Measurements from ENCODE around the gene CTSH. TPM values are rescaled to one million over a fixed set of nuclear protein-coding genes. Genes with fewer than 3 reads are reported as not detected.

Gene CTSH
- total and polyA plus RNA-seq, 2 of the 13 experiments (the other 11 are each of a cell fraction or from before 2014, with no cell fraction given), result 265 to 653 TPM

GRCh38 chr15:78921517-78921916 is 23.3 kb downstream of the CTSH start:
- ATAC-seq, result no peak

GRCh38 chr15:78917888-78918287 is 27.0 kb downstream of the CTSH start:
- no peak for FAIRE-seq
- Histone ChIP-seq H3K4me2 (ENCODE audit: low read depth, low read length) (no peak overlapping the region), H3K36me3 (replicated peaks in 1 of 2; ENCODE audit: control insufficient read depth in 1 of 2, insufficient read depth in 2 of 2, low read length in 2 of 2) (peaks cover 15 to 36% of the 10 kb centered on the region in 2 experiments; a peak in 4 of 5 replicates), H3K79me2 (ENCODE audit: insufficient read depth, low read length) (no peaks in the 10 kb centered on the region), H4K20me1 (ENCODE audit: insufficient read depth, low read length) (peaks cover 4% of the 10 kb centered on the region; the same call in 1 of the 2 replicates), H3K9ac (ENCODE audit: insufficient read depth, low read depth, low read length) (no peak overlapping the region), H3K27me3 (ENCODE audit: control insufficient read depth in 1 of 2, insufficient read depth in 2 of 2, low read length in 2 of 2) (no peaks in the 10 kb centered on the region), H3K27ac (ENCODE audit: extremely low read length, insufficient read depth, low read length) (no peak overlapping the region), H3K4me1 (ENCODE audit: insufficient read depth, low read length) (peaks cover 34% of the 10 kb centered on the region), H3K9me3 (ENCODE audit: low read length) (no peaks in the 10 kb centered on the region), H3K4me3 (replicated peaks in 1 of 3; ENCODE audit: insufficient read depth in 1 of 3, low read depth in 2 of 3, low read length in 3 of 3) (no peak overlapping the region), H2AFZ (ENCODE audit: low read length) (no peak overlapping the region)
- ATAC-seq, result no peak
- no TSS peak for BruUV-seq (replicated peaks)
- in situ Hi-C loops (cut with HindIII; ENCODE audit: extremely low pct_ligation_motif_present, low pct_unique_long_range_greater_than_20kb), result no loop called here
- POLR2A ChIA-PET, result interaction anchor here (0.7 kb wide), 1 partner anchor 86 kb away, joined by 4 read pairs; no protein-coding TSS in a partner anchor
- TF ChIP-seq ISX (CRISPR knock-in tag; conservative IDR thresholded peaks at IDR 0.05), result no peak
- no peak for TF ChIP-seq GZF1 (CRISPR knock-in tag; IDR thresholded peaks at IDR 0.05)
- no peak for TF ChIP-seq NR2C2 (CRISPR knock-in tag; IDR thresholded peaks at IDR 0.05; ENCODE audit: borderline replicate concordance)
- TF ChIP-seq SRF (IDR thresholded peaks at IDR 0.05; ENCODE audit: low read depth, low read length), result no peak
- no peak for TF ChIP-seq PHB2 (IDR thresholded peaks at IDR 0.05; ENCODE audit: partially characterized antibody)
- TF ChIP-seq DR1 (CRISPR knock-in tag; IDR thresholded peaks at IDR 0.05), result no peak
- no peak for TF ChIP-seq FOXP4 (CRISPR knock-in tag; IDR thresholded peaks at IDR 0.05)
- no peak for TF ChIP-seq TFAP4 (IDR thresholded peaks at IDR 0.05; ENCODE audit: borderline replicate concordance, low read depth)
- CTCF ChIA-PET (ENCODE audit: low intra/inter-chr PET ratio, low total read pairs), result no interaction called here
- DNase-seq (ENCODE audit: low spot score), result no peak
- 94% methylated on average over 4 of the region's 4 CpGs for WGBS (ENCODE audit: low lambda C conversion rate)
- intact Hi-C loops (cut with micrococcal nuclease; ENCODE audit: unreplicated experiment), result loop anchor here (5.0 kb wide), 1 partner anchor 89 kb away; no protein-coding TSS in a partner anchor

More at GRCh38 chr15:78921517-78921916, 23.3 kb downstream of the CTSH start:
- no peak overlapping the region for H3K27ac ChIP-seq (ENCODE audit: extremely low read length, insufficient read depth, low read length)
- in situ Hi-C loops (cut with HindIII; ENCODE audit: extremely low pct_ligation_motif_present, low pct_unique_long_range_greater_than_20kb) (no loop called here), intact Hi-C loops (cut with micrococcal nuclease; ENCODE audit: unreplicated experiment) (no loop called here)
- no peak overlapping the region for H3K4me3 ChIP-seq (replicated peaks in 1 of 3; ENCODE audit: insufficient read depth in 1 of 3, low read depth in 2 of 3, low read length in 3 of 3)
- CTCF ChIA-PET (ENCODE audit: low intra/inter-chr PET ratio, low total read pairs), result no interaction called here
- H3K4me1 ChIP-seq (ENCODE audit: insufficient read depth, low read length), result peaks cover 13% of the 10 kb centered on the region
- no peaks in the 10 kb centered on the region for H3K27me3 ChIP-seq (ENCODE audit: control insufficient read depth in 1 of 2, insufficient read depth in 2 of 2, low read length in 2 of 2)
- H3K36me3 ChIP-seq (replicated peaks in 1 of 2; ENCODE audit: control insufficient read depth in 1 of 2, insufficient read depth in 2 of 2, low read length in 2 of 2), result peaks cover 19 to 53% of the 10 kb centered on the region in 2 experiments; a peak in 4 of 5 replicates
- H3K79me2 ChIP-seq (ENCODE audit: insufficient read depth, low read length), result no peaks in the 10 kb centered on the region
- no TSS peak for BruUV-seq (replicated peaks)
- 96% methylated on average over 5 of the region's 6 CpGs for WGBS (ENCODE audit: low lambda C conversion rate)
- DNase-seq (ENCODE audit: low spot score) (no peak), FAIRE-seq (no peak)
- peaks cover 4% of the 10 kb centered on the region; the same call in 1 of the 2 replicates for H4K20me1 ChIP-seq (ENCODE audit: insufficient read depth, low read length)
- no peak overlapping the region for H2AFZ ChIP-seq (ENCODE audit: low read length)
- POLR2A ChIA-PET, result interaction anchor here (0.8 to 1.5 kb wide), 2 partner anchors 58 to 67 kb away, joined by 3 to 6 read pairs; no protein-coding TSS in a partner anchor
- no peak overlapping the region for H3K4me2 ChIP-seq (ENCODE audit: low read depth, low read length)
- no peak overlapping the region for H3K9ac ChIP-seq (ENCODE audit: insufficient read depth, low read depth, low read length)
- TF ChIP-seq POLR2A (IDR thresholded peaks at IDR 0.05; ENCODE audit: insufficient read depth in 1 of 2, low read depth in 2 of 2, low read length in 2 of 2) (peak in 1 of 2 experiments; percentile 11; a peak in 1 of 4 replicates), ZNF891 (CRISPR knock-in tag; IDR thresholded peaks at IDR 0.05) (no peak), AGO2 (optimal IDR thresholded peaks at IDR 0.05; ENCODE audit: low read depth, low read length) (peak; percentile 8)
- H3K9me3 ChIP-seq (ENCODE audit: low read length), result no peaks in the 10 kb centered on the region
